HEK293T (cell line): ENCODE data around the gene ERBB2.

ENCODE experiments used
- CTCF ChIA-PET: fragments of 350-600 bp; formaldehyde crosslinking; extraction: SDS; loops from one replicate; lab custom pipeline; 2021; ENCODE audit warnings: antibody characterized with exemption, inconsistent platforms; lab: Yijun Ruan, JAX
- POLR2A ChIA-PET: fragments of 350-600 bp; formaldehyde crosslinking; extraction: SDS; loops from one replicate; lab custom pipeline; 2020; ENCODE audit warnings: antibody characterized with exemption, inconsistent platforms; lab: Yijun Ruan, JAX
- DNase-seq: peaks from one replicate; pipeline ENCODE4 v3.0.0; 2012; ENCODE audit warnings: mixed read lengths; ENCODE audit errors: extremely low spot score
- ARNT ChIP-seq: fragments of 450-650 bp; IDR thresholded peaks from 2 replicates; pipeline ENCODE4 v1.6.1; 2017; ENCODE audit warnings: mild to moderate bottlenecking
- BHLHE40 ChIP-seq: fragments of 450-650 bp; IDR thresholded peaks from 2 replicates; pipeline ENCODE4 v1.6.1; 2016; ENCODE audit warnings: mild to moderate bottlenecking, moderate library complexity, borderline replicate concordance
- CTBP1 ChIP-seq: fragments of 450-650 bp; IDR thresholded peaks from 2 replicates; pipeline ENCODE4 v1.6.1; 2016; ENCODE audit warnings: borderline replicate concordance
- ELF4 ChIP-seq: fragments of 450-650 bp; IDR thresholded peaks from 2 replicates; pipeline ENCODE4 v1.6.1; 2017; ENCODE audit warnings: antibody characterized with exemption
- FOXA1 ChIP-seq: fragments of 450-650 bp; IDR thresholded peaks from 2 replicates; pipeline ENCODE4 v1.6.1; 2016; ENCODE audit warnings: mild to moderate bottlenecking
- FOXK2 ChIP-seq: fragments of 450-650 bp; IDR thresholded peaks from 2 replicates; pipeline ENCODE4 v1.6.1; 2016; ENCODE audit warnings: mild to moderate bottlenecking
- FOXM1 ChIP-seq: fragments of 450-650 bp; IDR thresholded peaks from 2 replicates; pipeline ENCODE4 v1.6.1; 2017; ENCODE audit warnings: mild to moderate bottlenecking, borderline replicate concordance
- HDGF ChIP-seq: fragments of 450-650 bp; IDR thresholded peaks from 2 replicates; pipeline ENCODE4 v1.6.1; 2017; ENCODE audit warnings: antibody characterized with exemption, borderline replicate concordance
- L3MBTL2 ChIP-seq: fragments of 450-650 bp; conservative IDR thresholded peaks from 2 replicates; pipeline ENCODE4 v1.6.1; 2016; ENCODE audit warnings: mild to moderate bottlenecking
- LEF1 ChIP-seq: fragments of 450-650 bp; IDR thresholded peaks from 2 replicates; pipeline ENCODE4 v1.6.1; 2017; ENCODE audit warnings: mild to moderate bottlenecking, borderline replicate concordance
- NFRKB ChIP-seq: fragments of 450-650 bp; IDR thresholded peaks from 2 replicates; pipeline ENCODE4 v1.6.1; 2016; ENCODE audit warnings: mild to moderate bottlenecking, moderate library complexity
- SP1 ChIP-seq: fragments of 450-650 bp; IDR thresholded peaks from 2 replicates; pipeline ENCODE4 v1.6.1; 2017
- SUZ12 ChIP-seq: fragments of 450-650 bp; IDR thresholded peaks from 2 replicates; pipeline ENCODE4 v1.6.1; 2016; ENCODE audit warnings: mild to moderate bottlenecking
- TARDBP ChIP-seq: fragments of 450-650 bp; IDR thresholded peaks from 2 replicates; pipeline ENCODE4 v1.6.1; 2016
- ZNF384 ChIP-seq: fragments of 450-650 bp; IDR thresholded peaks from 2 replicates; pipeline ENCODE4 v1.6.1; 2016
- TF ChIP-seq, protein P1 (sequence below): fragments of 450-650 bp; IDR thresholded peaks from 2 replicates; pipeline ENCODE4 v1.6.1; 2016

ERBB2 gene

GRCh38 chr17:39750131-39751015 lies 50.5 kb downstream of the ERBB2 start:
- TF ChIP-seq FOXM1 (no peak), TARDBP (no peak), SUZ12 (no peak), FOXA1 (no peak), ARNT (no peak), ZNF384 (no peak), HDGF (no peak), BHLHE40 (no peak), CTBP1 (no peak), FOXK2 (no peak)
- no peak for DNase-seq
- CTCF ChIA-PET: no interaction called here
- POLR2A ChIA-PET: no interaction called here

DNA sequence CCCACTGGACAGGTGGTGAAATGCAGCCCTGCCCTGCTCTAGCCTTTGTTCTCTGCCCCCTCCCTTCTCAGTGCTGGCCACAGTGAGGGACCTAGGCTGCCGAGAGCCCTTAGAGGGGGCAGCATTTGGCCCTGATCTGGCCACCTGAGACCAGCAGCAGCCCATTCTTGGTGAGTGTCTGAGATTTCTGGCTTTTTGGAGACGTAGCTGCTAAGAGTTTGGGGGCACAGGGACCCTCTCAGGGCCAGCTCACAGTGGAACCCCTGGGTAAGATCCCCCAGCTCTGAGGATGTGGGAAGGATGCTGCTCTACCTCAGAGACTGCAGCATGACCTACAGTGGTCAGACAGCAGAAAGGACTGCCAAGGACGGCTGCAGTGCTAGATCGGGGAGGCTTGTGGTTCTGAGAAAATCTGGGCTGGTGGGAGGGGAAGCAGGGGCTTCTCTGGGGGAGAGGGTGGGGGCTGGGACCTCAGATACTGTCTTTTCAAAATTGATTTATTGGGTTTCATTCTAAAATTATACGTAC lies 51.2 kb downstream of the ERBB2 start:
- ChIA-PET POLR2A (no interaction called here), CTCF (no interaction called here)
- TF ChIP-seq HDGF (no peak), BHLHE40 (no peak), L3MBTL2 (no peak), TARDBP (no peak), NFRKB (no peak), SUZ12 (no peak), FOXM1 (no peak), SP1 (no peak), LEF1 (no peak), ELF4 (no peak), CTBP1 (no peak), ZNF384 (no peak), FOXA1 (no peak), FOXK2 (no peak), ARNT (no peak)
- TF ChIP-seq, protein P1, sequence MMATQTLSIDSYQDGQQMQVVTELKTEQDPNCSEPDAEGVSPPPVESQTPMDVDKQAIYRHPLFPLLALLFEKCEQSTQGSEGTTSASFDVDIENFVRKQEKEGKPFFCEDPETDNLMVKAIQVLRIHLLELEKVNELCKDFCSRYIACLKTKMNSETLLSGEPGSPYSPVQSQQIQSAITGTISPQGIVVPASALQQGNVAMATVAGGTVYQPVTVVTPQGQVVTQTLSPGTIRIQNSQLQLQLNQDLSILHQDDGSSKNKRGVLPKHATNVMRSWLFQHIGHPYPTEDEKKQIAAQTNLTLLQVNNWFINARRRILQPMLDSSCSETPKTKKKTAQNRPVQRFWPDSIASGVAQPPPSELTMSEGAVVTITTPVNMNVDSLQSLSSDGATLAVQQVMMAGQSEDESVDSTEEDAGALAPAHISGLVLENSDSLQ: no peak
- no peak for DNase-seq

DNA sequence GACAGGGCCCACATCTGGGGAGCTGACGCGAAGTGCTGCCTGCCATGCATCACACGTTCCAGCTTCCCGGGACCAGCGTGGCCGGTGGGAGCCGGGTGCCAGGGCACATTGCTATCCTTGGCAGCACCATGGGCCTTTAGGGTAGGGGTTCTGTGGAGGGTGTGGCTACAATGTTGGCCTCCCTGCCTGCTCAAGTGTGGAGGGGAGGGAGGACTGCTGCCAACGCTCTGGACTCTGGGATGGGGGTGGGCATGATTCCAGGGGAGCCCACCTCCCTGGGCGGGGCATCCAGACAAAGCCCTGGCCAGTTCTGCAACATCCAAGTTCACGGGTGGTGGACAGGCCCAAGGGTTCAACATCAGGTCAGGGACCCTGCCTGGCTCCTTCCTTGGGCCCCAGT lies 51.8 kb downstream of the ERBB2 start:
- TF ChIP-seq SUZ12: no peak
- ChIA-PET POLR2A (no interaction called here), CTCF (no interaction called here)
- no peak for DNase-seq

DNA sequence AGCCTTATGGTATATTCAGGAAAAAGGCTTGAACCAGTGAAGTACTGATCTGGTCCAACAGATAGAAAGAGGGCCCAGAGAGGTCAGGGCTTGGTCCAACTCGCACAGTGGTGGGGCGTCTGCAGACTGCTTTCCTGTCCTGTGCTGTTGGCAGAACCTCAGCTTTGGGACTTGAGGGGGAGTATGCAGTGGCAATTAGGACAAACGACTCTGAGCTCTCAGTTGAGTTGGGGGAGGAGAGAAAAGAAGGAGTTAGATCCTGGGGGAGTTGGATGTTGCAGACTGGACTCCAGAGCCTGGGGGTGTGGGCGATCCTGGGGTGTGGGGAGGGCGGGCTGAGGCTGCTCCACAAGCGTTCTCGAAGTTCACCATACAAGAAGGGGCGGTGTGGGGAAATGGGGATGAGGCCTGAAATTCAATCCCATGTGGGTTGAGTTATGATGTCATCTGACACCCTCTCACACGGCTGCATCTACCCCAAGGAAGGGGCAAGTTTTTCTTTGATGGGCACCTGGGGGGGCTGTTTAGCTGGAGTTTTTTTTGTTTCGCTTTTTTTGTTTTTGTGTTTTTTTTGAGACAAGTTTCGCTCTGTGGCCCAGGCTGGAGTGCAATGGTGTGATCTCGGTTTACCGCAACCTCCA lies 52.5 kb downstream of the ERBB2 start:
- TF ChIP-seq NFRKB: no peak
- no peak for TF ChIP-seq ZNF384
- no peak for TF ChIP-seq FOXM1
- no peak for TF ChIP-seq CTBP1
- no peak for TF ChIP-seq SP1
- no peak for TF ChIP-seq TARDBP
- TF ChIP-seq HDGF: no peak
- TF ChIP-seq L3MBTL2: no peak
- no peak for TF ChIP-seq FOXA1
- TF ChIP-seq ARNT: no peak
- TF ChIP-seq, protein P1: no peak
- no peak for TF ChIP-seq ELF4
- ChIA-PET POLR2A (interaction anchor here (0.7 to 1.2 kb wide), 3 partner anchors 22 to 64 kb away, joined by 3 to 6 read pairs (median 3); partner anchors contain the start of genes MIEN1 and PGAP3), CTCF (interaction anchor here (0.6 to 2.2 kb wide), 2 partner anchors 131 to 201 kb away, joined by 3 to 11 read pairs; no protein-coding TSS in a partner anchor)
- no peak for DNase-seq

DNA sequence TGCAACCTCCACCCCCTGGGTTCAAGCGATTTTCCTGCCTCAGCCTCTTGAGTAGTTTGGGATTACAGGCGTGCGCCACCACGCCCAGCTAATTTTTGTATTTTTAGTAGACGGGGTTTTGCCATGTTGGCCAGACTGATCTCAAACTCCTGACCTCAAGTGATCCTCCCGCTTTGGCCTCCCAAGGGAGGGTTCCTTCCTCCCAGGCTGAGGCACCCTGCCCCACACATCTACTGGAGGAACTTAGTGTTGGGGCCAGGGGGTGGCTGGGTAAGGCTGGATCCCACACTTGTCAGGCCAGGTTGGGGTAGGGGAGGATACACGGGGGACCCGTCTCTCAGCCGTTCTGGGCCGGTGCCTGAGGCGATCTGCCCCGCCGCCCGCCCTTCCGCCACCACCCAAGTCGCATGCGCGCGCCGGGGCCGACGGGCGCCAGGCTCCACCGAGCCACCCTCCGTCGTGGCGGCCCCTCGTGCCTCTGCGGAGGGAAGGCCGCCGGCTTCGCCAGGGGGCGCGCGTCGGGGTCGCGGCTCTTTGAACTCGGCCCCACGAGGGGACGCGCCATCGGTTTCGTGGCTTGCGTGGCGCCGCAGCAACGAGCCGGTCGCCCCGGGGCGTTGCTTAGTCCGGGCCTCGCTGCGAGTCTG lies 53.8 kb downstream of the ERBB2 start:
- DNase-seq: peak; percentile 42
- CTCF ChIA-PET: interaction anchor here (0.9 to 2.2 kb wide), 5 partner anchors 24 to 135 kb away, joined by 3 to 11 read pairs (median 3); partner anchors contain the start of gene MIEN1
- TF ChIP-seq ZNF384: no peak
- peak; percentile 93 for TF ChIP-seq L3MBTL2
- TF ChIP-seq BHLHE40: no peak
- TF ChIP-seq NFRKB: no peak
- TF ChIP-seq FOXA1: no peak
- TF ChIP-seq ARNT: no peak
- TF ChIP-seq ELF4: no peak
- no peak for TF ChIP-seq SP1
- peak; percentile 76 for TF ChIP-seq TARDBP
- no peak for TF ChIP-seq CTBP1
- peak; percentile 80; the same call in 1 of the 2 replicates for TF ChIP-seq LEF1
- POLR2A ChIA-PET: interaction anchor here (0.7 to 2.4 kb wide), 7 partner anchors 9 to 82 kb away, joined by 3 to 6 read pairs (median 4); partner anchors contain the start of genes ERBB2 and MIEN1
